Activated CD8-positive, alpha-beta memory T cell treated with anti-CD3 and anti-CD28 coated beads for 36 hours (primary cell): ENCODE results near the gene VSIR. TPM values are rescaled to one million over a fixed set of nuclear protein-coding genes. Genes with fewer than 3 reads are reported as not detected.

Source experiments
- CTCF ChIA-PET: fragments of 350-600 bp; sonication (Branson Sonifier 250); formaldehyde crosslinking; loops from one replicate; lab custom pipeline; 2021; ENCODE audit warnings: antibody characterized with exemption; lab: Charles Lee
- POLR2A ChIA-PET: fragments of 350-600 bp; sonication (Branson Sonifier 250); formaldehyde crosslinking; loops from one replicate; lab custom pipeline; 2021; ENCODE audit warnings: antibody characterized with exemption; lab: Charles Lee
- total RNA-seq, 2 experiments: library from RNA; stranded (reverse); gene quantifications; one replicate each; pipeline ENCODE4 v1.2.3, GENCODE V29; 2021

The VSIR gene
- total RNA-seq, result 10 to 100 TPM; 52.7 to 60.8 TPM

- POLR2A ChIA-PET, result interaction anchor here (0.7 to 3.9 kb wide), 14 partner anchors 8 to 778 kb away, joined by 3 to 26 read pairs (median 4); no protein-coding TSS in a partner anchor
- CTCF ChIA-PET, result interaction anchor here (1.0 to 7.6 kb wide), 18 partner anchors 9 to 451 kb away, joined by 3 to 86 read pairs (median 6); partner anchors contain the start of gene C10orf105
These were observed at the start of gene VSIR for GRCh38 chr10:71773221-71773971. Gene VSIR (minus strand): TSS chr10:71773520. CDS start chr10:71773439, 81 bp downstream.

GRCh38 chr10:71821909-71822763 lies 48.8 kb upstream of the VSIR start:
- POLR2A ChIA-PET, result interaction anchor here (0.6 kb wide), 1 partner anchor 124 kb away, joined by 7 read pairs; no protein-coding TSS in a partner anchor
- CTCF ChIA-PET, result interaction anchor here (1.2 to 2.3 kb wide), 2 partner anchors 10 to 49 kb away, joined by 5 to 6 read pairs; partner anchors contain the start of gene VSIR

- ChIA-PET CTCF (interaction anchor here (0.6 kb wide), 1 partner anchor 78 kb away, joined by 4 read pairs; no protein-coding TSS in a partner anchor), POLR2A (no interaction called here)
These were observed 47.6 kb upstream of the VSIR start for GRCh38 chr10:71820966-71821365.

GRCh38 chr10:71819985-71820384 lies 46.7 kb upstream of the VSIR start:
- POLR2A ChIA-PET, result no interaction called here
- CTCF ChIA-PET, result no interaction called here

GRCh38 chr10:71819441-71819861 lies 46.1 kb upstream of the VSIR start:
- CTCF ChIA-PET, result interaction anchor here (1.3 kb wide), 1 partner anchor 8 kb away, joined by 7 read pairs; no protein-coding TSS in a partner anchor
- POLR2A ChIA-PET, result no interaction called here

- POLR2A ChIA-PET, result no interaction called here
- CTCF ChIA-PET, result interaction anchor here (1.3 kb wide), 1 partner anchor 9 kb away, joined by 7 read pairs; no protein-coding TSS in a partner anchor
These were observed 45.4 kb upstream of the VSIR start for GRCh38 chr10:71818674-71819260.

GRCh38 chr10:71817831-71818655 lies 44.7 kb upstream of the VSIR start:
- POLR2A ChIA-PET, result no interaction called here
- CTCF ChIA-PET, result interaction anchor here (1.3 to 2.8 kb wide), 2 partner anchors 10 to 110 kb away, joined by 7 to 9 read pairs; no protein-coding TSS in a partner anchor

- ChIA-PET POLR2A (no interaction called here), CTCF (interaction anchor here (2.8 kb wide), 1 partner anchor 109 kb away, joined by 9 read pairs; no protein-coding TSS in a partner anchor)
These were observed 43.8 kb upstream of the VSIR start for GRCh38 chr10:71816936-71817618.

GRCh38 chr10:71816421-71816851 lies 43.1 kb upstream of the VSIR start:
- ChIA-PET POLR2A (no interaction called here), CTCF (interaction anchor here (2.8 kb wide), 1 partner anchor 108 kb away, joined by 9 read pairs; no protein-coding TSS in a partner anchor)

- POLR2A ChIA-PET, result no interaction called here
- CTCF ChIA-PET, result interaction anchor here (2.8 kb wide), 1 partner anchor 108 kb away, joined by 9 read pairs; no protein-coding TSS in a partner anchor
These were observed 42.3 kb upstream of the VSIR start for GRCh38 chr10:71815515-71816130.

- CTCF ChIA-PET, result interaction anchor here (1.4 to 2.8 kb wide), 2 partner anchors 107 to 111 kb away, joined by 3 to 9 read pairs; no protein-coding TSS in a partner anchor
- POLR2A ChIA-PET, result no interaction called here
These were observed 41.6 kb upstream of the VSIR start for GRCh38 chr10:71814922-71815411.

GRCh38 chr10:71812913-71813590 lies 39.7 kb upstream of the VSIR start:
- ChIA-PET CTCF (interaction anchor here (0.7 to 2.8 kb wide), 7 partner anchors 11 to 243 kb away, joined by 3 to 10 read pairs (median 6); no protein-coding TSS in a partner anchor), POLR2A (no interaction called here)

- POLR2A ChIA-PET, result no interaction called here
These were observed 38.9 kb upstream of the VSIR start for GRCh38 chr10:71812016-71812912.

GRCh38 chr10:71811351-71811750 lies 38.0 kb upstream of the VSIR start:
- POLR2A ChIA-PET, result interaction anchor here (0.7 kb wide), 1 partner anchor 551 kb away, joined by 4 read pairs; no protein-coding TSS in a partner anchor

More at GRCh38 chr10:71812016-71812912, 38.9 kb upstream of the VSIR start:
- CTCF ChIA-PET, result interaction anchor here (0.6 to 2.8 kb wide), 15 partner anchors 8 to 413 kb away, joined by 3 to 10 read pairs (median 4); partner anchors contain the start of gene C10orf105

More at GRCh38 chr10:71811351-71811750, 38.0 kb upstream of the VSIR start:
- CTCF ChIA-PET, result interaction anchor here (0.6 to 2.8 kb wide), 17 partner anchors 7 to 547 kb away, joined by 3 to 10 read pairs (median 4); partner anchors contain the start of gene C10orf105
